ENCODE results near the gene LRRC8B. TPM values are rescaled to one million over a fixed set of nuclear protein-coding genes. Genes with fewer than 3 reads are reported as not detected.

Gene LRRC8B
- total RNA-seq, 1 donor, result 1.4 TPM

DNA sequence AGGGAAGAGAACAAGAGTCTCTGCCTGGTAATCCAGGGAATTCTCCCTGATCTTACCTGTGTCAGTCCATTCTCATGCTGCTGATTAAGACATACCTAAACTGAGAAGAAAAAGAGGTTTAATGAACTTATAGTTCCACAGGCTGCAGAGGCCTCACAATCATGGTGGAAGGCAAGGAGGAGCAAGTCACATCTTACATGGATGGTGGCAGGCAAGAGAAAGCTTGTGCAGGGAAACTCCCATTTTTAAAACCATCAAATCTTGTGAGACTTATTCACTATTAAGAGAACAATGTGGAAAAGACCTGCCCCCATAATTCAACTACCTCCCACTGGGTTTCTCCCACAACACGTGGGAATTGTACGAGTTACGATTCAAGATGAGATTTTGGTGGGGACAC lies 34.2 kb upstream of the LRRC8B start:
- no peaks in the 10 kb centered on the region for H4K20me1 ChIP-seq (ENCODE audit: insufficient read depth, low read length)
- no peak overlapping the region for H3K4me3 ChIP-seq (ENCODE audit: insufficient read depth, low read length)
- H3K9me3 ChIP-seq (ENCODE audit: low read depth, low read length), result no peaks in the 10 kb centered on the region
- H3K36me3 ChIP-seq (ENCODE audit: insufficient read depth, low read length), result no peaks in the 10 kb centered on the region
- no peak overlapping the region for H3K27ac ChIP-seq (ENCODE audit: low read depth, low read length)
- DNase-seq (ENCODE audit: insufficient read length, low spot score, missing footprints), result no peak
- H3K4me2 ChIP-seq (ENCODE audit: insufficient read depth, low read length), result no peak overlapping the region
- no peaks in the 10 kb centered on the region for H3K4me1 ChIP-seq (ENCODE audit: insufficient read depth, low read length)
- H2AFZ ChIP-seq (ENCODE audit: low read length), result no peak overlapping the region
- TF ChIP-seq, protein P1, sequence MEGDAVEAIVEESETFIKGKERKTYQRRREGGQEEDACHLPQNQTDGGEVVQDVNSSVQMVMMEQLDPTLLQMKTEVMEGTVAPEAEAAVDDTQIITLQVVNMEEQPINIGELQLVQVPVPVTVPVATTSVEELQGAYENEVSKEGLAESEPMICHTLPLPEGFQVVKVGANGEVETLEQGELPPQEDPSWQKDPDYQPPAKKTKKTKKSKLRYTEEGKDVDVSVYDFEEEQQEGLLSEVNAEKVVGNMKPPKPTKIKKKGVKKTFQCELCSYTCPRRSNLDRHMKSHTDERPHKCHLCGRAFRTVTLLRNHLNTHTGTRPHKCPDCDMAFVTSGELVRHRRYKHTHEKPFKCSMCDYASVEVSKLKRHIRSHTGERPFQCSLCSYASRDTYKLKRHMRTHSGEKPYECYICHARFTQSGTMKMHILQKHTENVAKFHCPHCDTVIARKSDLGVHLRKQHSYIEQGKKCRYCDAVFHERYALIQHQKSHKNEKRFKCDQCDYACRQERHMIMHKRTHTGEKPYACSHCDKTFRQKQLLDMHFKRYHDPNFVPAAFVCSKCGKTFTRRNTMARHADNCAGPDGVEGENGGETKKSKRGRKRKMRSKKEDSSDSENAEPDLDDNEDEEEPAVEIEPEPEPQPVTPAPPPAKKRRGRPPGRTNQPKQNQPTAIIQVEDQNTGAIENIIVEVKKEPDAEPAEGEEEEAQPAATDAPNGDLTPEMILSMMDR (IDR thresholded peaks at IDR 0.05; ENCODE audit: extremely low read depth, low read depth, low read length), result no peak
- peaks cover 4% of the 10 kb centered on the region for H3K27me3 ChIP-seq (ENCODE audit: insufficient read depth, low read length)
- H3K79me2 ChIP-seq (ENCODE audit: insufficient read depth, low read length), result no peaks in the 10 kb centered on the region

DNA sequence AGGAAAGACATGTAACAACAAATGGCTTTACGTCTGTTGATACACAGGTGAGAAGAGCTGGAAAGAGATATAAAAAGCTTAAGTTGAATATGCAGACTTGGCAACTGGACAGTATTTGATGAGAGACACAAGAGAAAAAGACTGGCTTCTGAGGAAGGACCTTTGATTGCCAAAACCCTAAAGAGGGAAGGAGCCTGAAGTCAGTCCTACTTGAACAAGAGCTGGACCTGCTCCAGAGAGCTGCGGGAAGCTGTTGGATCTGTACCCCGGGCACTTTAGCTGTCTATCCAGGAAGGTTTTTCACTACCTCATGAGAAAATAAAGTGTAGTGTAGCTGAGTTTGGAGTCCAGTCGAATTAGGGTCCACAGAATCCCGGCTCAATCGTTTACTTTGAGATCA lies 25.3 kb upstream of the LRRC8B start:
- no peaks in the 10 kb centered on the region for H3K79me2 ChIP-seq (ENCODE audit: insufficient read depth, low read length)
- DNase-seq (ENCODE audit: insufficient read length, low spot score, missing footprints), result no peak
- no peaks in the 10 kb centered on the region for H3K27me3 ChIP-seq (ENCODE audit: insufficient read depth, low read length)
- no peak overlapping the region for H2AFZ ChIP-seq (ENCODE audit: low read length)
- TF ChIP-seq, protein P1 (IDR thresholded peaks at IDR 0.05; ENCODE audit: extremely low read depth, low read depth, low read length), result no peak
- no peak overlapping the region for H3K27ac ChIP-seq (ENCODE audit: low read depth, low read length)
- H3K4me3 ChIP-seq (ENCODE audit: insufficient read depth, low read length), result no peak overlapping the region
- H4K20me1 ChIP-seq (ENCODE audit: insufficient read depth, low read length), result no peaks in the 10 kb centered on the region
- no peak overlapping the region for H3K4me2 ChIP-seq (ENCODE audit: insufficient read depth, low read length)
- no peaks in the 10 kb centered on the region for H3K4me1 ChIP-seq (ENCODE audit: insufficient read depth, low read length)
- H3K9me3 ChIP-seq (ENCODE audit: low read depth, low read length), result no peaks in the 10 kb centered on the region
- no peaks in the 10 kb centered on the region for H3K36me3 ChIP-seq (ENCODE audit: insufficient read depth, low read length)

DNA sequence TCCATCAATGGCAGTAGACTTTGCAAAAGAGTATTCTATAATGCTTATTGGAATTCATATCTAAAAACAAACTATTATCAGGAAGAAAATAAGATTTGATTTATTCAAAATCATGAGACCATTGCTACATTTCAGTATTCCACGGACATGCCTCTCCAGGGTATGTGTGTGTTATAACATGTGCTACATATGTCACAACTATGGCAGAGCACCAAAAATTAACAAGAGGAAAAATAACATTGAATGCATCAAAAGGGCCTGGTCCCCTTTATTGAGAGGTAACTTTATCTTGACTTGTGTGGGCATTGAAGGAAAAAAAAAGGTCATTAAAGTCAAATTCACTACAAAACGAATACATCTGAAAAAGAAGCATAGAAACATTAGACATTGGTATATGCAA lies 22.6 kb upstream of the LRRC8B start:
- Histone ChIP-seq H3K27me3 (ENCODE audit: insufficient read depth, low read length) (no peaks in the 10 kb centered on the region), H4K20me1 (ENCODE audit: insufficient read depth, low read length) (no peaks in the 10 kb centered on the region), H3K9me3 (ENCODE audit: low read depth, low read length) (no peaks in the 10 kb centered on the region), H3K4me3 (ENCODE audit: insufficient read depth, low read length) (no peak overlapping the region), H3K4me1 (ENCODE audit: insufficient read depth, low read length) (no peaks in the 10 kb centered on the region), H3K27ac (ENCODE audit: low read depth, low read length) (no peak overlapping the region), H3K36me3 (ENCODE audit: insufficient read depth, low read length) (no peaks in the 10 kb centered on the region), H2AFZ (ENCODE audit: low read length) (no peak overlapping the region), H3K4me2 (ENCODE audit: insufficient read depth, low read length) (no peak overlapping the region), H3K79me2 (ENCODE audit: insufficient read depth, low read length) (no peaks in the 10 kb centered on the region)
- TF ChIP-seq, protein P1 (IDR thresholded peaks at IDR 0.05; ENCODE audit: extremely low read depth, low read depth, low read length), result no peak
- no peak for DNase-seq (ENCODE audit: insufficient read length, low spot score, missing footprints)

- H3K4me1 ChIP-seq (ENCODE audit: insufficient read depth, low read length), result no peaks in the 10 kb centered on the region
- no peak overlapping the region for H3K4me3 ChIP-seq (ENCODE audit: insufficient read depth, low read length)
- no peak for DNase-seq (ENCODE audit: insufficient read length, low spot score, missing footprints)
- no peaks in the 10 kb centered on the region for H3K9me3 ChIP-seq (ENCODE audit: low read depth, low read length)
- TF ChIP-seq, protein P1 (IDR thresholded peaks at IDR 0.05; ENCODE audit: extremely low read depth, low read depth, low read length), result no peak
- H4K20me1 ChIP-seq (ENCODE audit: insufficient read depth, low read length), result no peaks in the 10 kb centered on the region
- H3K27me3 ChIP-seq (ENCODE audit: insufficient read depth, low read length), result no peaks in the 10 kb centered on the region
- no peaks in the 10 kb centered on the region for H3K36me3 ChIP-seq (ENCODE audit: insufficient read depth, low read length)
- no peak overlapping the region for H3K4me2 ChIP-seq (ENCODE audit: insufficient read depth, low read length)
- no peak overlapping the region for H3K27ac ChIP-seq (ENCODE audit: low read depth, low read length)
- H3K79me2 ChIP-seq (ENCODE audit: insufficient read depth, low read length), result no peaks in the 10 kb centered on the region
- no peak overlapping the region for H2AFZ ChIP-seq (ENCODE audit: low read length)
These were observed 21.7 kb upstream of the LRRC8B start for GRCh38 chr1:89502895-89503294.
